ENCODE data around the gene JDP2.

Gene JDP2

DNA sequence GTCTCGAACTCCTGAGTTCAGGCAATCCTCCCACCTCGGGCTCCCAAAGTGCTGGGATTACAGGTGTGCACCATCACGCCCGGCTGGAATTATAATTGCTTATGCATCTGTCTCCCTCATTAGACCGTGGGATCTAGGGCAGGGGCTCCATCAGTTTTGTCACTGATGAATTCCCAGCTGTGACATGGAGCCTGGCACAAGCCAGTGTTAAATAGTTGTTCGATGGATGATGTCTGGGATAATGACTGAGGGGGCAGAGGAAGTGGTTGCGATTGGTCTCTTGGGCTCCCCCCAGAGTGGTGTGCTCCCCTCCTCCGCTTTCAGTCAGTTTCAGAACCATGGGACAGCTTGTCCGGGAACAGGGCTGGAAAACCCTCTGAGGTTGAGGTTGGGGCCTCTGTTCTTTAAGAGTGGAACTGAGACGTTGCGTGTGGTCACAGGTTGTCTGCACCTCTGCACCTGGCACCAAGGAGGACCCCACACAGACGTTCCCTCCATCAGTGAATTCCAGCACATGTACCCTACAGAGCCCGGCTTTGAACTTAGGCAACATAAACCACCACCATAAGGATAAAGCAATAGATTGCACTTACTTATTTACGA, 63.7 kb downstream of the JDP2 start:
- DNase-seq = no peak

GRCh38 chr14:75492832-75493591, 65.2 kb downstream of the JDP2 start:
- no peak for DNase-seq

- peak; percentile 2 for DNase-seq
Observed at GRCh38 chr14:75493592-75494087, 65.8 kb downstream of the JDP2 start.

GRCh38 chr14:75494896-75495295, 67.1 kb downstream of the JDP2 start:
- DNase-seq = no peak

DNA sequence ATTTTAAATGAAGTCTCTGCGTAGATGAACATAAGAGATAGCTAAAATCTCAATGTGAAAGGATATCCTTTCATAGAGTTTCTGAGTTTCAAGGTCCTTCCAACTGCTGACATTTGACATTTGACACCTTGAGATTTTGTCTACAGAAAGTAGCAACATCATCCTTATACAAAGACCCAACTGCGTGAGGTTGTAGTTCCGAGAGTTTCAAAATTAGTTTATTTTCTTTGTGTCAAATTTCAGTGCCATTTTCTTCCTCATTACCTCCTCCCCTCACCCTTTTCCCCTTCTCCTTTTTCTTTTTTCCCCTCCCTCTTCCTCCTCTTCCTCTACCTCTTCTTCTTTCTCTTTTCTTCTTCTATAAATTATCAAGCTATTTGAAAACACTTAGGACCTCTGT, 67.6 kb downstream of the JDP2 start:
- DNase-seq = no peak

DNA sequence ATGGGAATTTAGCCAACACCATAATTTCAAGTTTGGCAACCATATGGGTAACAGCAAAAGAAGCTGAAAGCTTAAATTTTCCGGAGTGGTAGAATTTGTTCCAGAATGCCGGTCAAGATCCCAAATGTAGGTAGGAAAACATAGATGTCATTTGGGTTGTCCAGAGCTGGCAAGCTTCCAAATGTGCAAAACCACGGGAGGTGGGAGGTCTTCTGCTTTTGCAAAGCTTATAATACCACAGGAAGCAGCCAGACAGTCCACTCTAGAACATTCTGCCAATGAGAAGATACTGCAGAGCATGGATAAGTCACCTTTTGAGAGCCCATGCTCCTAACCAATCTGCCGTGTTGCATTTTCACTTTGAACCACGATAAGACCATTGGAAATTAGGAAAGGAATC, 68.1 kb downstream of the JDP2 start:
- no peak for DNase-seq

GRCh38 chr14:75496755-75497154, 68.9 kb downstream of the JDP2 start:
- no peak for DNase-seq

- no peak for DNase-seq
Observed at GRCh38 chr14:75497191-75497590, 69.4 kb downstream of the JDP2 start.

DNA sequence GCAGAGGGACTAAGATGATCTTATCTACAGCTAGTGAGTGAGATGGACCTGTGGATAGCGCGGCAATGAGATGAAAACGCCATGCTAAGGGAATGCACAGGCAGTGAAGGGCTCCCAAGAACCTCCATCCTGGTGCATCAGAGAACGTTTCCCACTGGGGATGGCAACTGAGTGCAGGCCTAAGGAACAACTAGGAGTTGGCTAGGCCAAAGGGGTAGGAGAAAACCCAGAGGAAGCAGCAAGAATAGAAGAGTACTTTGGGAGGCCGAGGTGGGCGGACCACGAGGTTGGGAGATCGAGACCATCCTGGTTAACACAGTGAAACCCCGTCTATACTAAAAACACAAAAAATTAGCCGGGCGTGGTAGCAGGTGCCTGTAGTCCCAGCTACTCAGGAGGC, 69.9 kb downstream of the JDP2 start:
- DNase-seq = no peak

GRCh38 chr14:75499084-75499875, 71.5 kb downstream of the JDP2 start:
- no peak for DNase-seq

GRCh38 chr14:75501080-75501479, 73.3 kb downstream of the JDP2 start:
- DNase-seq = no peak

DNA sequence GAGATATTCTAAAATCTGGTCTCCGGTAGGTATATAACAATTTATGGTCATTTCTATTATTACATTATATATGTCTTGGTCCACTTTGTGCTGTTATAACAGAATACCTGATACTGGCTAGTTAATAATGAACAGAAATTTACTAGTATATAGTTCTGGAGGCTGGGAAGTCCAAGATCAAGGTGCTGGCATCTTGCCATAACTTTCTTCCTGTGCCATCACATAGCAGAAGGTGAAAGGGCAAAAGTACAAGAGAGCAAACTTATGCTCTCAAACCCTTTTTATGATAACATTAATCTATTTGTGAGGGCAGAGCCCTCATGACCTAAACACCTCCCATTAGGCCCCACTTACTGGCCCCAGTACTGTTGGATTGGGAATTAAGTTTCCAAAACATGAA, 76.6 kb downstream of the JDP2 start:
- DNase-seq = no peak

GRCh38 chr14:75506930-75507329, 79.1 kb downstream of the JDP2 start:
- no peak for DNase-seq

DNA sequence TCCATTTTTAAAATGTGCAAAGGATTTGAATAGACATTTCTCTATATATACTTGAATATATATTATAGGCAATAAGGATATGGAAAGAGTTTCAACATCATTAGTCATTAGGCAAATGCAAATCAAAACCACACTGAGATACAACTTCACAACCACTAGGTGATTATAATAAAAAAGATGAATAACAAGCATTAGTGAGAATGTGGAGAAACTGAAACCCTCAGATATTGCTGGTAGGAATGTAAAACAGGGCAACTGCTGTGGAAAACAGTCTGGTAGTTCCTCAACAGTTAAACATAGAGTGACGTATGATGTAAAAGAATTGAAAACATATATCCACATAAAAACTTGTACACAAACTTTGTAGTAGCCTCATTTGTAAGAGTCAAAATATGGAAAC, 82.7 kb downstream of the JDP2 start:
- DNase-seq = no peak

GRCh38 chr14:75511201-75511600, 83.4 kb downstream of the JDP2 start:
- DNase-seq = no peak

GRCh38 chr14:75513911-75514672, 86.3 kb downstream of the JDP2 start:
- no peak for DNase-seq

- DNase-seq = no peak
Observed at GRCh38 chr14:75514673-75515628, 87.1 kb downstream of the JDP2 start.

GRCh38 chr14:75515629-75515996, 87.8 kb downstream of the JDP2 start:
- no peak for DNase-seq

- DNase-seq = no peak
Observed at GRCh38 chr14:75518625-75519024, 90.8 kb downstream of the JDP2 start.

DNA sequence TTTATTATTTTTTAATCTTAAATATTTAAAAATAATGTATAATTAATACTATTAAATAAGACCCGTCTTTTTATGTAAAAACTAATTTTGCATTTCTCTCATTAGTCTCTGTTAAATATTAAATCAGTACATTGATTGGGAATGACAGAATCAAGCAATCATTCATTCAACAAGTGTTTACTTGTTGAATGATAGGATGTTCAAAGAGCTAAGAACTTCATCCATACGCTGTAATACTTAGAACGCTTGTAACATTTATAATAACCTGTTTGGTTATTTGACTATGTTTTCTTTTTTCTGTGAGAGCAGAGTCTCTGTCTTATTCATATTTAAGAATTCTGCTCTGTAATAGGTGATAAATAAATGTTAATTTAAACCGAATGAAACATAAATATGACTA, 91.6 kb downstream of the JDP2 start:
- no peak for DNase-seq

GRCh38 chr14:75519826-75520728, 92.3 kb downstream of the JDP2 start:
- DNase-seq = no peak

All from NCI-H226 (cell line).